ENCODE measurements around the gene CAMK2B. TPM values are rescaled to one million over a fixed set of nuclear protein-coding genes. Genes with fewer than 3 reads are reported as not detected.

The CAMK2B gene
- total and polyA plus RNA-seq, 2 of the 13 experiments (the other 11 are each of a cell fraction or from before 2014, with no cell fraction given), result 0.27 to 0.48 TPM

- TF ChIP-seq ZNF318 (CRISPR knock-in tag; IDR thresholded peaks at IDR 0.05), result no peak
- TF ChIP-seq DRAP1 (CRISPR knock-in tag; IDR thresholded peaks at IDR 0.05), result no peak
- no peak for TF ChIP-seq LRRFIP1 (CRISPR knock-in tag; conservative IDR thresholded peaks at IDR 0.05)
- no peak for TF ChIP-seq MTERF4 (CRISPR knock-in tag; IDR thresholded peaks at IDR 0.05)
- TF ChIP-seq ZNF274 (CRISPR knock-in tag; IDR thresholded peaks at IDR 0.05), result no peak
- TF ChIP-seq ZNF777 (CRISPR knock-in tag; IDR thresholded peaks at IDR 0.05), result no peak
Observed at GRCh38 chr7:44193011-44193802, 132.2 kb downstream of the CAMK2B start (continued).
